BJ (cell line): ENCODE data around the gene GBA2. TPM values are rescaled to one million over a fixed set of nuclear protein-coding genes. Genes with fewer than 3 reads are reported as not detected.

Experiments
- CTCF ChIA-PET: fragments of 350-600 bp; formaldehyde crosslinking; extraction: SDS; loops from one replicate; lab custom pipeline; 2021; ENCODE audit warnings: antibody characterized with exemption, inconsistent platforms; lab: Yijun Ruan, JAX
- POLR2A ChIA-PET: fragments of 300-600 bp; sonication (Branson Sonifier 250); formaldehyde crosslinking; extraction: SDS; loops from one replicate; lab custom pipeline; 2021; ENCODE audit warnings: antibody characterized with exemption; lab: Charles Lee
- DNase-seq: peaks from one replicate; pipeline ENCODE4 v3.0.0-alpha.2; 2011; ENCODE audit warnings: low read depth
- H3K27me3 ChIP-seq: 2 replicates; pipeline ENCODE4 v1.6.0; 2011; ENCODE audit warnings: low read length; ENCODE audit not compliant: control insufficient read depth, insufficient read depth
- H3K36me3 ChIP-seq: 2 replicates; pipeline ENCODE4 v1.5.1; 2011; ENCODE audit warnings: low read length; ENCODE audit not compliant: control insufficient read depth, insufficient read depth
- H3K4me3 ChIP-seq: 2 replicates; pipeline ENCODE4 v1.5.1; 2011; ENCODE audit warnings: low read depth, mild to moderate bottlenecking, control low read depth, low read length
- CTCF ChIP-seq: IDR thresholded peaks from 2 replicates; pipeline ENCODE4 v1.5.1; 2011; ENCODE audit warnings: low read depth, mild to moderate bottlenecking, control low read depth, inconsistent platforms, low read length, moderate library complexity; ENCODE audit not compliant: insufficient read depth
- polyA plus RNA-seq: library from polyadenylated mRNA; depleted of rRNA; stranded (reverse); fragments of >200 nt; gene quantifications from 2 replicates; pipeline ENCODE4 v1.2.3, GENCODE V29; 2011

GBA2 gene
- polyA plus RNA-seq, 1 experiment = 44.1 TPM

- ChIA-PET POLR2A (no interaction called here), CTCF (interaction anchor here (0.6 to 16.4 kb wide), 6 partner anchors 13 to 51 kb away, joined by 3 to 177 read pairs (median 4); no protein-coding TSS in a partner anchor)
- Histone ChIP-seq H3K36me3 (peaks cover 60% of the 10 kb centered on the region), H3K4me3 (no peak overlapping the region), H3K27me3 (no peaks in the 10 kb centered on the region)
- no peak for TF ChIP-seq CTCF
- no peak for DNase-seq
Observed at GRCh38 chr9:35711501-35712428, 37.3 kb downstream of the GBA2 start.

GRCh38 chr9:35710818-35711500, 38.1 kb downstream of the GBA2 start:
- ChIA-PET CTCF (interaction anchor here (1.0 to 16.4 kb wide), 4 partner anchors 10 to 51 kb away, joined by 3 to 177 read pairs (median 4); no protein-coding TSS in a partner anchor), POLR2A (no interaction called here)
- Histone ChIP-seq H3K27me3 (no peaks in the 10 kb centered on the region), H3K4me3 (no peak overlapping the region), H3K36me3 (peaks cover 63% of the 10 kb centered on the region)
- TF ChIP-seq CTCF = no peak
- no peak for DNase-seq

- no peak for TF ChIP-seq CTCF
- no peak overlapping the region for H3K4me3 ChIP-seq
- ChIA-PET POLR2A (no interaction called here), CTCF (interaction anchor here (1.2 to 16.4 kb wide), 3 partner anchors 9 to 20 kb away, joined by 5 to 177 read pairs (median 5); no protein-coding TSS in a partner anchor)
- H3K36me3 ChIP-seq = peaks cover 72% of the 10 kb centered on the region
- DNase-seq = no peak
- no peaks in the 10 kb centered on the region for H3K27me3 ChIP-seq
Observed at GRCh38 chr9:35708146-35708545, 40.9 kb downstream of the GBA2 start.

- Histone ChIP-seq H3K27me3 (no peaks in the 10 kb centered on the region), H3K36me3 (peaks cover 71% of the 10 kb centered on the region), H3K4me3 (no peak overlapping the region)
- TF ChIP-seq CTCF = no peak
- ChIA-PET POLR2A (no interaction called here), CTCF (interaction anchor here (0.6 to 16.4 kb wide), 4 partner anchors 10 to 191 kb away, joined by 3 to 177 read pairs (median 4); no protein-coding TSS in a partner anchor)
- DNase-seq = no peak
Observed at GRCh38 chr9:35706951-35707350, 42.1 kb downstream of the GBA2 start.
